Muscle layer of colon (tissue), 2 donors: ENCODE data around the gene ZFP64.
"Not testable (repeated sequence)": the region's sequence is repeated elsewhere in the genome, so short reads cannot be mapped to it uniquely, and the experiment has no call there.

Experiments used
- H3K27ac ChIP-seq: one replicate; pipeline ENCODE4 v1.7.0; 2013; ENCODE audit warnings: low read depth, mild to moderate bottlenecking, low read length, moderate library complexity
- H3K27me3 ChIP-seq, 2 donors: one replicate each; pipeline ENCODE4 v1.7.0; 2013; ENCODE audit warnings: low read length in 2 of 2, mild to moderate bottlenecking in 2 of 2; ENCODE audit not compliant: insufficient read depth in 2 of 2, control insufficient read depth in 1 of 2
- H3K36me3 ChIP-seq: one replicate; pipeline ENCODE4 v1.7.0; 2013; ENCODE audit warnings: mild to moderate bottlenecking, low read length; ENCODE audit not compliant: insufficient read depth
- H3K4me1 ChIP-seq: one replicate; pipeline ENCODE4 v1.7.0; 2013; ENCODE audit warnings: mild to moderate bottlenecking, low read length; ENCODE audit not compliant: insufficient read depth
- H3K4me3 ChIP-seq, 2 donors: one replicate each; pipeline ENCODE4 v1.7.0; 2013; ENCODE audit warnings: low read length in 2 of 2, low read depth in 1 of 2, mild to moderate bottlenecking in 1 of 2, moderate library complexity in 1 of 2
- H3K9ac ChIP-seq: one replicate; pipeline ENCODE4 v1.7.0; 2013; ENCODE audit warnings: low read length
- H3K9me3 ChIP-seq: one replicate; pipeline ENCODE4 v1.7.0; 2013; ENCODE audit warnings: mild to moderate bottlenecking, low read length
- donor health status: abdominal sarcoma.
- donor health status: Adenocarcinoma of cecum.

The ZFP64 gene

DNA sequence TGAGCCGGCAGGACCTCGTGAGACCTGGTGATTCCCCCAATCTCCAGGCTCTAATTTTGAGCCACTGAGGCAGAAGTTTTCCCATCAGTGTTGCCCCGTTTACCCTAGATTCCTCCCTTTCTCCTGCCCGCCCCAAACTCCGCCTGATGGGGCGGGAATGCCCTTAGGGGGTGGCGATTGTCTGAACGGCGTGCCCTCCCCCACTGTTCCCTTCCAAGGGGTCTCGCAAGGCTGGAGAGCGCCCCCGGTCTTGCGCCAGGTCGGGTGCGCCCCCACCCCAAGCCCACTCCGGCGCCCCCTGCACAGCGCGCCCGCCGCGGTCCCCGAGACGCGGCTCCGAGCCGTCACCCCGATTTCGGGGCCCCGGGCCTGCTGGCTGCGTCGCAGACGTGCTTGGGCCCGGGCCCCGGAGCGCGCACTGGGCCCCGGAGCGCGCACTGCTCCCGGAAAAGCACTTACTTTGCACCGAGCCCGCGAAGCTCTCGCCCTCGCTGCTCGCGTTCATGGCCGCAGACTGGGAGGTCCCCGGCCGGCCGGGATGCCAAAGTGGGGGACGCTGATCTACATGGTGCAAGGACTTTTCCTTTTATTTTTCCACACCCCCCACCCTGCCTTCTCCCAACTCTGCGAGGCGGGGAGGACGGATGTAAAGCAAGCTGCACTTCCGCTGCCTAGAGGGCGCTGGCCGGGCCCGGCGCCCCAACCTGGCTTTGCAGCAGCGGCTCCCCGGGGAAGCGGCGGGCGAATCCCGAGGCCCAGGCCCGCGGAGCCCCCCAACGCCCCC is at the start of gene ZFP64:
TSS of gene ZFP64 (minus strand) at position 648 of the 784 bp plus-strand sequence. CDS start at position 505, 143 bp downstream.
- Histone ChIP-seq H3K9me3 (no peaks in the 10 kb centered on the region), H3K9ac (peak within 1 kb of the TSS; percentile 54), H3K27ac (peak within 1 kb of the TSS; percentile 86), H3K27me3 (no peaks in the 10 kb centered on the region), H3K4me1 (peaks cover 9% of the 10 kb centered on the region), H3K4me3 (peak within 1 kb of the TSS; percentile 90 to 92), H3K36me3 (peaks cover 7% of the 10 kb centered on the region)

DNA sequence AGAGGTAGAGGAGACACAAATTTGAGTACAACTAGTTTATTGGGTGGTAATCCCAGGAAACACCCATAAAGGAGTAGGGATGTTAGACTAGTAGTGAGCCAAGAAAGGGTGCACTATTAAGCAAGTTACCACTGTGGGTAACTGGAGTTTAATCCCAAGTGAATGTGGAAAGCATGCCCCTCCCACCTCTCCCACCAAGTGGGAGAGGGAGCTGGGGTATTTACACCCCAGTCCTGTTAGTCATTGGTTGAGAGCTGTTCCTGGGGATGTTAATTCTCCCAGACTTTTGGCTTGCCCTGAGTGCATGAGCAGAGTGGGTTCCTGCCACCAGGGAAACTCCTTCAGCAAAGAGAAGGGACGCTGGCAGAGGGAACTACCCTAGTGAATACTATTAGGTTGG is 49.2 kb upstream of the ZFP64 start:
- Histone ChIP-seq H3K9ac (no peak overlapping the region), H3K4me3 (no peak overlapping the region), H3K36me3 (no peaks in the 10 kb centered on the region), H3K4me1 (no peaks in the 10 kb centered on the region), H3K27me3 (no peaks in the 10 kb centered on the region), H3K27ac (no peak overlapping the region), H3K9me3 (no peaks in the 10 kb centered on the region)

DNA sequence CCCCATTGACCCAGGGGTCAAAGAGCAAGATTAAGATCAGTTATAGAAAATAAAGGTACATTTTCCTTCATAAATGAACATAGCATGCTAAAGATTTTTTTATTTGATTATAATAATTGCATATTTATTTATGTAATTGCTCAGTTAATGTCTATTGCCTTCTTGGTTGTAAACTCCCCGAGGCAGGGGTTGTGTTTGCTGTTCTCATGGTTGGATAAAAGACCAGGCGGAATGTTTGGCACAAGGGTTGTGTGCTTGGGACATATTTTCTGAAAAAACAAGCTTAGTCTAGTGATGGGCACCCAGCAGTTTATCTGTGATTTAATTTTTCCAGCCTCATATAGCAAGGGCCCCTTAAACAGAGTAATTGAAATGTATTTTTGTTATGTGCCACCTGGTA is 47.5 kb upstream of the ZFP64 start:
- no peak overlapping the region for H3K9ac ChIP-seq

DNA sequence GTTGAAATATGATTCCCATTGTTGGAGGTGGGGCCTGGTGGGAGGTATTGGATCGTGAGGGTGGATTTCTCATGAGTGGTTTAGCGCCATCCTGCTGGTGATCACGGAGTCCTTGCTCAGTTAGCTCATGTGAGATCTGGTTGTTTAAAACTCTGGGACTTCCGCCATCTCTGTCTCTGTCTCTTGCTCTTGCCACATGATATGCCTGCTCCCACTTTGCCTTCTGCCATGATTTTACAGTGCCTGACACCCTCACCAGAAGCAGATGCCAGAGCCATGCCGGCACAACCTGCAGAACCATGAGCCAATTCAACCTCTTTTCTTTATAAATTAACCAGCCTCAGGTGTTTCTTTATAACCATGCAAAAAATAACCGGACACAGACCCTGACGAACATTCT is 44.7 kb upstream of the ZFP64 start:
- Histone ChIP-seq H3K27ac (no peak overlapping the region), H3K9me3 (no peaks in the 10 kb centered on the region), H3K4me3 (no peak overlapping the region), H3K9ac (no peak overlapping the region), H3K27me3 (no peaks in the 10 kb centered on the region), H3K4me1 (no peaks in the 10 kb centered on the region), H3K36me3 (no peaks in the 10 kb centered on the region)

More for the DNA sequence above, 47.5 kb upstream of the ZFP64 start:
- H3K9me3 ChIP-seq, result no peaks in the 10 kb centered on the region
- no peaks in the 10 kb centered on the region for H3K27me3 ChIP-seq
- no peaks in the 10 kb centered on the region for H3K36me3 ChIP-seq
- no peaks in the 10 kb centered on the region for H3K4me1 ChIP-seq
- H3K4me3 ChIP-seq, result no peak overlapping the region
- H3K27ac ChIP-seq, result no peak overlapping the region

DNA sequence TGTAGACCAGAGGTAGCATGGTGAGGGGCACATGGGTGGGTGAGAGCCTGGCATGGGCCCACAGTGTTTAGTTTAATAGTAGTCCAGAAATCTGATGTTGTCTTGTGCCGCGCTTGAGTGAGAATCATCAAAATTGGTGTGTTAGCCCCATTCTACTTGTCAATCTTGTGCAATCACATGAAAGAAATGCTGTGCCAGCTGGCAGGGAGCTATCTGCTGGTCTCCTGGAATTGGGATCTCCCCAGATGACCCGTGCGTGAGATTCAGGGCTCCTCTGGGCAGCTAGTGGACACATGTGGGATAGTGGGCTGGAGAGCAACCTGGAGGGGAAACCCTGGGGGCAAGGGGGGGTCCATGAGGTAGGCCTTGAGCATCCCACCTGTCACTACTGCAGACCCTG is 43.5 kb upstream of the ZFP64 start:
- H3K36me3 ChIP-seq, result no peaks in the 10 kb centered on the region
- no peaks in the 10 kb centered on the region for H3K27me3 ChIP-seq
- no peak overlapping the region for H3K4me3 ChIP-seq
- no peaks in the 10 kb centered on the region for H3K9me3 ChIP-seq
- no peak overlapping the region for H3K27ac ChIP-seq
- H3K4me1 ChIP-seq, result peaks cover 7% of the 10 kb centered on the region
- H3K9ac ChIP-seq, result no peak overlapping the region

DNA sequence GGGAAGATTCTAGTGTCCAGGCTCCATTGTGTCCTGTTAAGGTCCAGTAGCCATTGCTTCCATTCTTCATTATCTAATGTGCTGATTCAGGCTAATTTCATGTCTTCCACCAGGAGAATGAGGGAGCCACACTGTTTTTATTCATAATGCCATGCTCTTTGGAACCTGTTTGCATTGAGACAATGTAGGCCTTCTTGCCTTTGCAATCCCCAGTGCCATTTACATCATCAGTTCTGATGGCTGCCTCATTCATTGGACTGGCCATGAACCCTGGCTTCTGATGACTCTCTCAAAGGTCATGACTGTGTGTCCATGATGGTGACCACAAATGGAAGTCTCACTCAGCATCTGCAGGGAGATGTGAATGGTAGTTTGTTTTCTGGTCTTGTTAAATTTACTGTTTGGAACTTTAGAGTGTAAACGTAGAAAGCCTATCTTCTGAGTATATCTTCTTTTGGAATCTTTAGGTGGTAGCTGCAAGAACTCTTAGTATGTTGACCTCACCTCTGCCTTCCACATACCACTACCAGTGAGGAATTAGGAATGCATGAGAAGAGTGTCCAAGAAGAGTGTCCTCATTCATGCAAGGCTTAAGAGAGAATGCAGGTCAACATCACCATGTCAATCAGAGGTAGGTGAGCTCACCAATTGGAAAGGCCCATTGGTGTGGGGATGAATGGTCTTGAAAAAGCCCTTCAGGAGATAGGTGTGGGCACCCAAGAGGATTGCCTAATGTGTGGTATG is 42.9 kb upstream of the ZFP64 start:
- Histone ChIP-seq H3K27ac (no peak overlapping the region), H3K4me1 (peaks cover 9% of the 10 kb centered on the region), H3K4me3 (no peak overlapping the region), H3K36me3 (no peaks in the 10 kb centered on the region), H3K27me3 (no peaks in the 10 kb centered on the region), H3K9ac (no peak overlapping the region), H3K9me3 (no peaks in the 10 kb centered on the region)

DNA sequence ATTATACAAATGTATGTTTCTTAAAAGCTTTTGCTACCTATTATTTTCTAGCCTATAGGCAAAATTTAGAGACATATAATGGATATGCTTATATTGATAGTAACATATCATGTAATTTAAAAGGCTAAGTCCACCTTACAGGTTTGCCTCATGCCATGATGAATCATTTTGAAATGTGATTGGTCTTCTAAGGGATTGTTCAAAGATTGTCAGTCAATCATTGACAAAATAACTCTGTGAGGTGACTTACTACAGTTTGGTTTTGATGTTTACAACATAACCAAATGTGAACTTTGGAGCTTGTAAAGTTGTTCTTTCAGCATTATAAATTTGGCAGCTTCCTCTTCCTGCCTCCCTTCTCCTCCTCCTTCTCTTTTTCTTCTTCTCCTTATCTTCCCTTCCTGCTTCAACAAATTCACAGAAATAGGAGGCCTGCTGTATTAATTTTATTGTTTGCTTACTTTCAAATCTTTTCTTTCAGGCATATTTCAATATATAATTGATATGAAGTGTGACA is 39.7 kb upstream of the ZFP64 start:
- no peaks in the 10 kb centered on the region for H3K36me3 ChIP-seq
- no peaks in the 10 kb centered on the region for H3K9me3 ChIP-seq
- no peaks in the 10 kb centered on the region for H3K27me3 ChIP-seq
- peaks cover 9% of the 10 kb centered on the region for H3K4me1 ChIP-seq
- no peak overlapping the region for H3K4me3 ChIP-seq
- H3K27ac ChIP-seq, result no peak overlapping the region
- no peak overlapping the region for H3K9ac ChIP-seq

- H3K4me3 ChIP-seq, result no peak overlapping the region
- H3K9ac ChIP-seq, result no peak overlapping the region
- H3K27me3 ChIP-seq, result no peaks in the 10 kb centered on the region
- H3K36me3 ChIP-seq, result no peaks in the 10 kb centered on the region
- no peaks in the 10 kb centered on the region for H3K9me3 ChIP-seq
- H3K27ac ChIP-seq, result no peak overlapping the region
- peaks cover 9% of the 10 kb centered on the region for H3K4me1 ChIP-seq
These were observed 38.8 kb upstream of the ZFP64 start for GRCh38 chr20:52230409-52230808.

DNA sequence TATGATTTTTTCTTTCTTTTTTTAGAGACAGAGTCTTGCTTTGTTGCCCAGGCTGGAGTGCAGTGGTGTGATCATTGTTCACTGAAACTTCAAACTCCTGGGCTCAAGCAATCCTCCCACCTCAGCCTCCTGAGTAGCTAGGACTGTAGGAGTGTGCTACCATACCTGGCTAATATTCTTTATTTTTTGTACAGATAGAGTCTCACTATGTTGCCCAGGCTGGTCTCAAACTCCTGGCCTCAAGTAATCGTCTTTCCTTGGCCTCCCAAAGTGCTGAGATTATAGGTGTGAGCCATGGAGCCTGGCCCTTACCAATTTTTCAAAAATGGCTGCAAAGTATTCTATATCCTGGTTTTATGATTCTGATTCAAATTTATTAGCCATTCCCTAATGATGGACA is 37.8 kb upstream of the ZFP64 start:
- not testable (repeated sequence) for H3K4me3 ChIP-seq, H3K4me1 ChIP-seq, H3K27ac ChIP-seq, H3K27me3 ChIP-seq, H3K9me3 ChIP-seq, H3K9ac ChIP-seq, H3K36me3 ChIP-seq

DNA sequence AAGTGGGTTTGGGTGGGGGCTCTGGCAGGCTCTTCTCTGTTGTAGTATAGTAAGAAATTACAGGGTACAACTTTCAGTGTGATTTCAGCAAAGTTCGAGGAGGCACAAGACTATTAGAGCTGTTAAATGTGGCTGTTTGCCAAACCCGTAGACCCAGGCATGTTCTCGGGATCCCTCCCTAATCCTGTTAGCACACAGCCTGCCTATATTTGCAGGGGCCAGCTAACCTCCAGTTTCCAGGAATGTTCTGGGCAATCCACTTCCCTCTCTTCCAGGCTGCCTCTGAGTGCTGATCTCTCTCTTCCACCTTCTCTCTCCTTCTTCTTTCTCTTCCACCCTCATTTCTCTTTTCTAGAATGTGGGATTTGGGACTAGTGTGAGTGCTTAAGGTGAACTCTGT is 34.8 kb upstream of the ZFP64 start:
- Histone ChIP-seq H3K27ac (no peak overlapping the region), H3K4me1 (peaks cover 9% of the 10 kb centered on the region), H3K36me3 (no peaks in the 10 kb centered on the region), H3K4me3 (no peak overlapping the region), H3K9me3 (no peaks in the 10 kb centered on the region), H3K9ac (no peak overlapping the region), H3K27me3 (no peaks in the 10 kb centered on the region)

- Histone ChIP-seq H3K4me1 (no peaks in the 10 kb centered on the region), H3K27ac (no peak overlapping the region), H3K27me3 (no peaks in the 10 kb centered on the region), H3K4me3 (no peak overlapping the region), H3K9me3 (no peaks in the 10 kb centered on the region), H3K36me3 (no peaks in the 10 kb centered on the region), H3K9ac (no peak overlapping the region)
These were observed 33.3 kb upstream of the ZFP64 start for GRCh38 chr20:52224920-52225319.
